Lung (tissue), 12 donors: Measurements from ENCODE around the gene PLA2G2F. TPM values are rescaled to one million over a fixed set of nuclear protein-coding genes. Genes with fewer than 3 reads are reported as not detected.
"Not testable (repeated sequence)": the region's sequence is repeated elsewhere in the genome, so short reads cannot be mapped to it uniquely, and the experiment has no call there.

Experiments
- ATAC-seq: fragments of 200-7000 bp; cut with Tn5 transposase; one replicate; pipeline ENCODE4 v1.9.1; 2020; ENCODE audit warnings: moderate number of reproducible peaks; ENCODE audit not compliant: insufficient read depth, low FRiP score
- DNase-seq, 3 donors: peaks; one replicate each; pipeline ENCODE4 v3.0.0-alpha.2; 2013 to 2017
- H3K27ac ChIP-seq, 2 donors: one replicate each; pipeline ENCODE4 v1.5.1; 2013; ENCODE audit warnings: mild to moderate bottlenecking in 2 of 2, moderate library complexity in 2 of 2, control low read depth in 1 of 2, inconsistent platforms in 1 of 2, low read depth in 1 of 2, low read length in 1 of 2
- H3K27me3 ChIP-seq, 3 donors: one replicate each; pipeline ENCODE4 v1.5.1; 2013; ENCODE audit warnings: low read length in 2 of 3; ENCODE audit not compliant: control insufficient read depth in 3 of 3, insufficient read depth in 3 of 3
- H3K36me3 ChIP-seq, 4 donors: one replicate each; pipeline ENCODE4 v1.5.1; 2013; ENCODE audit warnings: low read length in 4 of 4, mild to moderate bottlenecking in 1 of 4, moderate library complexity in 1 of 4; ENCODE audit not compliant: control insufficient read depth in 4 of 4, insufficient read depth in 4 of 4
- H3K4me1 ChIP-seq, 5 donors: one replicate each; pipeline ENCODE4 v1.5.1; 2013; ENCODE audit warnings: low read length in 5 of 5, mild to moderate bottlenecking in 2 of 5, moderate library complexity in 1 of 5; ENCODE audit not compliant: control insufficient read depth in 5 of 5, insufficient read depth in 5 of 5
- H3K4me3 ChIP-seq: one replicate; pipeline ENCODE4 v1.5.1; 2013; ENCODE audit warnings: mild to moderate bottlenecking, control low read depth, moderate library complexity
- H3K9ac ChIP-seq, 2 donors: one replicate each; pipeline ENCODE4 v1.5.1; 2013; ENCODE audit warnings: low read length in 2 of 2, control low read depth in 1 of 2; ENCODE audit not compliant: insufficient read depth in 1 of 2
- H3K9me3 ChIP-seq, 4 donors: one replicate each; pipeline ENCODE4 v1.5.1; 2013; ENCODE audit warnings: low read length in 3 of 4, mild to moderate bottlenecking in 1 of 4, moderate library complexity in 1 of 4; ENCODE audit not compliant: control insufficient read depth in 4 of 4, insufficient read depth in 3 of 4
- CTCF ChIP-seq: IDR thresholded peaks from 2 replicates; pipeline ENCODE4 v1.5.1; 2012; ENCODE audit warnings: mild to moderate bottlenecking; ENCODE audit errors: control extremely low read depth, extremely low read depth
- WGBS, 2 donors: extraction: QIAGEN DNeasy Blood & Tissue Kit; methylation state at CpG; one replicate each; pipeline ENCODE4 v1.1.7; 2013; 5-methylcytosine and 5-hydroxymethylcytosine counted together
- polyA plus RNA-seq, 2 donors: library from polyadenylated mRNA; stranded (reverse); fragments of 200-250 nt; gene quantifications; one replicate each; pipeline ENCODE4 v1.2.1, GENCODE V29; 2013
- total RNA-seq, 2 donors: library from RNA; depleted of rRNA in 1 of 2; stranded (reverse); fragments of >200 nt in 1 of 2; gene quantifications; one replicate each; pipeline ENCODE4 v1.2.1, GENCODE V29; 2014 to 2021
- donor health status: control.
- donor health status: control.
- donor health status: Bipolar disorder and iron deficiency.
- donor health status: healthy.
- donor health status: DM: yes; HTN: yes; CAD: no.

PLA2G2F gene
- total and polyA plus RNA-seq, 4 donors, result not detected

GRCh38 chr1:20126041-20126805 is 12.9 kb upstream of the PLA2G2F start:
- ATAC-seq, result peak; percentile 70
- TF ChIP-seq CTCF, result no peak
- 57 to 79% methylated on average over 9 of the region's 9 CpGs for WGBS, 2 donors

DNA sequence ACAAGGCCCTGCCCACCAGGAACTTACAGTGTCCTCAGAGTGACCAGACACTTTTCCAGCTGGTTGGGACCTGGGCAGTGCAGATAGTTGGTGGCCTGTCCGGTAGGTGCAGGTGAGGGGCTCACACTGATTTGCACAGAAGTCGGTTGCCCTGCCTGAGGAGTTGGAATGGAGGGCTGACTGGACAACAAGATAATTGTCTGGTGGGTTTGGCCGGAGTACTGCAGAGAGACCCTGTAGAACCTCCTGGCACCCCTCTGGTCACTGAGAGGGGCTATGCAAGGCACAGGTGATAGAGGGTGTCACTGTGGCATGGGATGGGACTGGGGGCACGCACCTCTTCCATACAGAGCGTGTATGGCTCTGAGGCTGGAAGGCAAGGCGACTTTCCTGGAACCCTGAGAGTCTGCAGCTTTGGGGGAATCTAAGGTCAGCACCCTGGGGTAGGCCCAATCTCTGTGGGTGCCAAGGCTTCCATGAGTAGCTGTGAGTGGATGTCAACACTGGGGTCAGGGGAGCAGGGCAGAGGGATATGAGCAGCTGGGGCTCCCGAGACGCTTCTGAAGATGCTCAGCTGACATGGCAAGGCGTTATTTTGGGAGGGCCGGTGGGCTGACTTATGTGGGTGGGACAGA is 12.2 kb upstream of the PLA2G2F start:
- DNase-seq (no peak), ATAC-seq (no peak)
- H3K9ac ChIP-seq, result no peak overlapping the region
- H3K27me3 ChIP-seq, result peaks cover 0 to 6% (median 3%) of the 10 kb centered on the region in 3 donors
- no peaks in the 10 kb centered on the region for H3K36me3 ChIP-seq
- 90 to 92% methylated on average over 10 of the region's 10 CpGs for whole genome bisulfite sequencing, 2 donors
- TF ChIP-seq CTCF, result no peak
- no peak overlapping the region for H3K4me3 ChIP-seq
- no peak overlapping the region for H3K27ac ChIP-seq
- H3K9me3 ChIP-seq, result no peaks in the 10 kb centered on the region
- H3K4me1 ChIP-seq, result peaks cover 0 to 9% (median 0%) of the 10 kb centered on the region in 5 donors

More at GRCh38 chr1:20126041-20126805, 12.9 kb upstream of the PLA2G2F start:
- Histone ChIP-seq H3K4me1 (peaks cover 0 to 9% (median 0%) of the 10 kb centered on the region in 5 donors), H3K9me3 (no peaks in the 10 kb centered on the region), H3K36me3 (no peaks in the 10 kb centered on the region), H3K9ac (no peak overlapping the region), H3K27me3 (peaks cover 0 to 13% (median 3%) of the 10 kb centered on the region in 3 donors), H3K27ac (no peak overlapping the region), H3K4me3 (no peak overlapping the region)
- peak in 2 of 3 donors; percentile 6 to 40 for DNase-seq

- H3K27ac ChIP-seq, ATAC-seq, H3K36me3 ChIP-seq, H3K9me3 ChIP-seq, DNase-seq, H3K27me3 ChIP-seq, H3K9ac ChIP-seq, H3K4me1 ChIP-seq, H3K4me3 ChIP-seq: not testable (repeated sequence)
- 93 to 98% methylated on average over 3 of the region's 3 CpGs for WGBS, 2 donors
Measured at GRCh38 chr1:20130518-20130917, 8.6 kb upstream of the PLA2G2F start.

DNA sequence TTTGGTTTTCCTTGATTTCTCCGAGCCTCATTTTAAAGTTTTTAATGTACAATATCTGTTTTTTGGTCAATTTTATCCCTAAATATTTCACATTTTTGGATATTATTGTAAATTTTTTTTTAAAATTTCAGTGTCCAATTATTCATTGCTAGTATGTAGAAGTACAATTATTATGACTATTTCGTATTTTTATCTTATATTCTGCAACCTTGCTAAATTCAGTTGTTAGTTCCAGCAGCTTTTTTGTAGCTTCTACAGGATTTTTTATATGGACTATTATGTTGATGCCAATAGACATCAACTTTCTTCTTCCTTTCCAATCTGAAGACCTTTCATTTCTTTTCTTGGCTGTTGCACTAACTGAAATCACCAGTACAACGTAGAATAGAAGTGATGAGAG is 4.1 kb upstream of the PLA2G2F start:
- no peak overlapping the region for H3K4me3 ChIP-seq
- no peaks in the 10 kb centered on the region for H3K36me3 ChIP-seq
- WGBS, 2 donors, result 94 to 97% methylated on average over 3 of the region's 3 CpGs
- no peak overlapping the region for H3K27ac ChIP-seq
- no peak for TF ChIP-seq CTCF
- ATAC-seq, result no peak
- no peak overlapping the region for H3K9ac ChIP-seq
- DNase-seq, result no peak
- H3K9me3 ChIP-seq, result no peaks in the 10 kb centered on the region
- peaks cover 0 to 10% (median 0%) of the 10 kb centered on the region in 5 donors for H3K4me1 ChIP-seq
- no peaks in the 10 kb centered on the region for H3K27me3 ChIP-seq
